Spleen (tissue), 7 donors: ENCODE measurements around the gene DLG2.

Source experiments
- CTCF ChIP-seq, 11 experiments: fragments of 200-600 bp in 7 of 11; fragments of 450-650 bp in 4 of 11; sonication (generic) in 4 of 11; IDR thresholded peaks in 8 of 11; conservative IDR thresholded peaks in 3 of 11; 1 replicate in 7 of 11; 2 replicates in 4 of 11; pipeline versions ENCODE4 v1.4.0 to v1.8.0; 2016 to 2021; ENCODE audit warnings: antibody characterized with exemption in 11 of 11, inconsistent platforms in 4 of 11, mild to moderate bottlenecking in 1 of 11
- POLR2A ChIP-seq, 3 donors: fragments of 450-650 bp; IDR thresholded peaks; one replicate each; pipeline ENCODE4 v1.5.1; 2017; ENCODE audit warnings: antibody characterized with exemption in 3 of 3, mild to moderate bottlenecking in 1 of 3
- donor health status: DM: no; HTN: no; CAD: no; lungs with moderate emphysema.
- donor health status: DM: no; HTN: no; CAD: no.
- donor health status: DM: no; HTN: no; CAD: no.

- TF ChIP-seq CTCF (IDR thresholded peaks at IDR 0.05 in 8 of 11, conservative IDR thresholded peaks at IDR 0.05 in 3 of 11) = no peak
- TF ChIP-seq POLR2A (IDR thresholded peaks at IDR 0.05) = no peak
These were observed 1605.9 kb downstream of the DLG2 start for GRCh38 chr11:84021291-84021690.
